K562 (cell line): ENCODE data around the gene EFCC1. TPM values are rescaled to one million over a fixed set of nuclear protein-coding genes. Genes with fewer than 3 reads are reported as not detected.

Experiments used
- CAMTA2 ChIP-seq: fragments of 250-450 bp; sonication (Bioruptor Pico); conservative IDR thresholded peaks from 2 replicates; pipeline ENCODE4 v1.5.1; 2022
- ELF2 ChIP-seq: fragments of 250-450 bp; sonication (Bioruptor Pico); IDR thresholded peaks from 2 replicates; pipeline ENCODE4 v1.5.0; 2021; ENCODE audit warnings: mild to moderate bottlenecking
- JUND ChIP-seq, 2 experiments: IDR thresholded peaks; 2 replicates in 1 of 2; 3 replicates in 1 of 2; pipeline ENCODE4 v1.6.1; 2011; ENCODE audit warnings: borderline replicate concordance in 2 of 2, low read depth in 2 of 2, low read length in 2 of 2, improper control_type of control experiment in 1 of 2, missing biosample characterization in 1 of 2, missing genetic modification characterization in 1 of 2, missing genetic modification reagents in 1 of 2
- NCOA2 ChIP-seq, 2 experiments: fragments of 450-650 bp; IDR thresholded peaks; 2 replicates each; pipeline ENCODE4 v1.6.1; 2018; ENCODE audit warnings: mild to moderate bottlenecking in 2 of 2, moderate library complexity in 1 of 2; ENCODE audit not compliant: partially characterized antibody in 2 of 2
- NEUROD1 ChIP-seq: fragments of 150-350 bp; IDR thresholded peaks from 2 replicates; pipeline ENCODE4 v1.6.1; 2014; ENCODE audit warnings: borderline replicate concordance, low read length, low read depth; ENCODE audit not compliant: partially characterized antibody
- NR2C2 ChIP-seq, 2 experiments: fragments of 200-800 bp in 1 of 2; sonication (Bioruptor generic) in 1 of 2; sonication (generic) in 1 of 2; formaldehyde crosslinking in 1 of 2; IDR thresholded peaks; 2 replicates each; pipeline versions ENCODE4 v1.6.1 to v1.8.0; 2016 to 2022; ENCODE audit warnings: mild to moderate bottlenecking in 1 of 2, missing compliant biosample characterization in 1 of 2, missing genetic modification characterization in 1 of 2, missing genetic modification reagents in 1 of 2
- NUFIP1 ChIP-seq: fragments of 450-650 bp; IDR thresholded peaks from 2 replicates; pipeline ENCODE4 v1.6.1; 2018; ENCODE audit not compliant: partially characterized antibody
- PCBP1 ChIP-seq: fragments of 200-400 bp; formaldehyde crosslinking; IDR thresholded peaks from 2 replicates; pipeline ENCODE4 v1.6.1; 2018; ENCODE audit warnings: mild to moderate bottlenecking, low read depth, low read length; ENCODE audit not compliant: poor library complexity, severe bottlenecking
- SETDB1 ChIP-seq: IDR thresholded peaks from one replicate; pipeline ENCODE4 v1.6.1; 2012; ENCODE audit warnings: low read length, control low read depth, inconsistent platforms
- SMARCA4 ChIP-seq: fragments of 450-650 bp; IDR thresholded peaks from 2 replicates; pipeline ENCODE4 v1.6.1; 2016
- SNIP1 ChIP-seq: fragments of 450-650 bp; IDR thresholded peaks from 2 replicates; pipeline ENCODE4 v1.7.1; 2017; ENCODE audit warnings: low read depth, mild to moderate bottlenecking
- SOX6 ChIP-seq: fragments of 450-650 bp; IDR thresholded peaks from 2 replicates; pipeline ENCODE4 v1.6.1; 2014; ENCODE audit warnings: mild to moderate bottlenecking
- TFAP4 ChIP-seq: sonication (generic); formaldehyde crosslinking; IDR thresholded peaks from 2 replicates; pipeline ENCODE4 v1.8.0; 2022; ENCODE audit warnings: missing genetic modification reagents, mild to moderate bottlenecking, moderate library complexity, borderline replicate concordance
- TSHZ1 ChIP-seq: fragments of 250-450 bp; sonication (Bioruptor Pico); IDR thresholded peaks from 2 replicates; pipeline ENCODE4 v1.4.0; 2020; ENCODE audit warnings: mild to moderate bottlenecking, moderate library complexity
- ZBTB1 ChIP-seq: sonication (generic); formaldehyde crosslinking; IDR thresholded peaks from 2 replicates; pipeline ENCODE4 v1.8.1; 2023; ENCODE audit warnings: missing genetic modification reagents, low read depth, mild to moderate bottlenecking, borderline replicate concordance
- ZKSCAN1 ChIP-seq: fragments of 150-350 bp; IDR thresholded peaks from 2 replicates; pipeline ENCODE4 v1.6.1; 2016; ENCODE audit warnings: low read depth, low read length
- ZMIZ1 ChIP-seq, 2 experiments: fragments of 150-350 bp in 1 of 2; IDR thresholded peaks; 2 replicates each; pipeline ENCODE4 v1.6.1; 2012 to 2016; ENCODE audit warnings: low read depth in 2 of 2, low read length in 2 of 2, mild to moderate bottlenecking in 1 of 2, moderate library complexity in 1 of 2
- ZNF184 ChIP-seq: sonication (generic); formaldehyde crosslinking; IDR thresholded peaks from 2 replicates; pipeline ENCODE4 v1.5.0; 2020; ENCODE audit warnings: missing genetic modification reagents
- ZNF77 ChIP-seq: fragments of 250-450 bp; sonication (Bioruptor Pico); IDR thresholded peaks from 2 replicates; pipeline ENCODE4 v1.5.0; 2020
- ZSCAN32 ChIP-seq: fragments of 450-650 bp; formaldehyde crosslinking; IDR thresholded peaks from 2 replicates; pipeline ENCODE4 v1.4.0; 2020; ENCODE audit warnings: mild to moderate bottlenecking, moderate library complexity
- polyA plus RNA-seq, 8 experiments: library from polyadenylated mRNA; depleted of rRNA in 4 of 8; stranded (reverse) in 5 of 8; unstranded in 3 of 8; fragments of >200 nt; fragmentation: Nextera tagmentation in 2 of 8; fragmentation: Illumina TruSeq in 1 of 8; extraction: Ambion mirVana in 2 of 8; extraction: Trizol in 1 of 8; gene quantifications; 2 replicates each; pipeline versions ENCODE4 v1.2.1 to v1.2.3, GENCODE V29; 2011 to 2014; ENCODE audit warnings: inconsistent platforms in 1 of 8, missing spikeins in 1 of 8
- total RNA-seq, 7 experiments: library from RNA; depleted of rRNA in 6 of 7; stranded (reverse); fragments of >200 nt in 6 of 7; fragmentation: Illumina TruSeq in 2 of 7; extraction: Trizol in 2 of 7; gene quantifications; 2 replicates each; pipeline versions ENCODE4 v1.2.1 to v1.2.3, GENCODE V29; 2011 to 2021; ENCODE audit warnings: low replicate concordance in 1 of 7

EFCC1 gene
- total and polyA plus RNA-seq, 9 of the 15 experiments (the other 6 are each of a cell fraction or from before 2014, with no cell fraction given), result not detected

- TF ChIP-seq SNIP1, result no peak
- TF ChIP-seq NUFIP1, result no peak
- TF ChIP-seq ZKSCAN1, result peak; percentile 59; the same call in 1 of the 2 replicates
- no peak for TF ChIP-seq ZNF77 (CRISPR knock-in tag)
- no peak for TF ChIP-seq ELF2
- 0 out of 2 replicates have a peak, but pooled peaks have one; percentile 9 for TF ChIP-seq NR2C2 (CRISPR knock-in tag; IDR thresholded peaks at IDR 0.05)
- TF ChIP-seq NR2C2 (tag; IDR thresholded peaks at IDR 0.05), result no peak
- TF ChIP-seq TSHZ1 (CRISPR knock-in tag), result no peak
- peak; percentile 22 for TF ChIP-seq TFAP4 (CRISPR knock-in tag)
- TF ChIP-seq SMARCA4, result peak; percentile 79
- TF ChIP-seq CAMTA2 (CRISPR knock-in tag), result no peak
- TF ChIP-seq SETDB1, result no peak
- peak; percentile 80 for TF ChIP-seq SOX6
- no peak for TF ChIP-seq NCOA2 (IDR thresholded peaks at IDR 0.05; ENCODE audit: partially characterized antibody in 2 of 2)
- no peak for TF ChIP-seq NEUROD1
- no peak for TF ChIP-seq ZNF184 (CRISPR knock-in tag)
- TF ChIP-seq PCBP1, result no peak
- TF ChIP-seq ZMIZ1 (IDR thresholded peaks at IDR 0.05; ENCODE audit: low read depth in 2 of 2, low read length in 2 of 2), result peak in 1 of 2 experiments; percentile 60; a peak in 1 of 4 replicates
- TF ChIP-seq ZSCAN32, result no peak
- TF ChIP-seq ZBTB1, result no peak
- TF ChIP-seq JUND (IDR thresholded peaks at IDR 0.05; ENCODE audit: borderline replicate concordance, low read depth, low read length), result peak; percentile 51; the same call in 1 of the 2 replicates
- peak; percentile 40; the same call in 2 of the 3 replicates for TF ChIP-seq JUND (tag; IDR thresholded peaks at IDR 0.05; ENCODE audit: borderline replicate concordance, low read depth, low read length)
Measured at GRCh38 chr3:129016720-129017483, 15.8 kb downstream of the EFCC1 start (continued).
